NT2/D1 (cell line): Measurements from ENCODE around the gene DCC.

Experiments
- SUZ12 ChIP-seq: IDR thresholded peaks from 2 replicates; pipeline ENCODE4 v1.6.1; 2011; ENCODE audit not compliant: insufficient read length, insufficient read depth; ENCODE audit errors: extremely low read depth
- YY1 ChIP-seq: IDR thresholded peaks from 2 replicates; pipeline ENCODE4 v1.6.1; 2011; ENCODE audit not compliant: insufficient read length, insufficient read depth
- ZNF274 ChIP-seq: IDR thresholded peaks from 2 replicates; pipeline ENCODE4 v1.6.1; 2011; ENCODE audit warnings: mild to moderate bottlenecking, low read depth, low read length

DNA sequence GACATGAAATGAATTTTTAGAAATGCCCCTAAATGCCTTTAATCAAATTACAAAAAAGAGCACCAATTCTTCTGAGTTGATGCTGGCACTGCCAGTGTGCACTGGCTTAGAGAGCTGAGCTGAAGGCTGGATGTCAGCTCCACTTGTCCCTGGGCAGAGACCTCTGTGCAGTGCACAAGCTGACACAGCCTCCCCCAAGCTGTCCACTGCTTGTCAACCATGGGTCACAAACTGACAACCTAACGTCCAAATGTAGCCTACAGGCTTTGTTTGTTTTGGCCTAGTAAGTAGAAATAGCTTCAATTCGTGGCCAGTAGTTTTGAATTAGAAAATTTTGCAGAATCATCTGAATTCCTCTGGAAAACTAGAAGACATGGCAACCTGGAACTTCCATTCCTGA lies 605.6 kb downstream of the DCC start:
- TF ChIP-seq YY1 = no peak
- TF ChIP-seq SUZ12 = no peak
- TF ChIP-seq ZNF274 = no peak
